COR-L47 (cell line): ENCODE results near the gene MTCL3.
A peak's percentile ranks its signal among the peaks of the same experiment; 100 is the strongest.

Source experiments
- DNase-seq: peaks from one replicate; lab custom pipeline; 2025; lab: John Stamatoyannopoulos, UW

Gene MTCL3

GRCh38 chr6:127515234-127515793, 3.8 kb downstream of the MTCL3 start:
- DNase-seq: peak; percentile 39

GRCh38 chr6:127514773-127515227, 4.3 kb downstream of the MTCL3 start:
- no peak for DNase-seq

DNA sequence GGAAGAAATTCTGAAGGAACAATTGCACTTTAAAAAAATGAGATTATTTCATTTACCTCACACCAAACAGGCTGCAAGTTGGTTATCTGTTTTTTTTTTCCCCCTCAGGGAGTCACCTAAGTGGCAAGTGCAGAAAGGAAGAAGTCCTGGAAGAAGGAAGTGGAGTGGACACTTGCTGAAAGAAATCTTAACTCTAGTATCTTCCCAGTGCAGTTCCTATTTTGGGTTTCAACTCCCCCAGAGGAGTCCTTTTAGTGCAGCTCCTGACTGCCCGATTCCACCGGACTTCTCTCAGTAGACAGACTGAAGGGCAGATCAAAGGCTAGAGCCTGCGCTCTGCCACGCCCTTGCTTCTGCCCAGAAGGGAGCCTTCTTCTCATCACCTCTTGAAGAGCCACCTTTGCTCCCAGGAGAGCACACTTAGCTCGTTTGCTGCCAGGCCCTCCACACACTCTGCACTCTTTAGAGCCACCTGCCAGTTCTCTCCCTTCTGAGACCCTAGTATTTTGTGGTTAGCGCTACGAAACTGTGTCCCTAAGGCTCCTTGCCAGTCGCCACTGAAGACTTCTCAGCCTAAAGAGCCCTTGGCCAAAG, 4.9 kb downstream of the MTCL3 start:
- DNase-seq: no peak

GRCh38 chr6:127513425-127513824, 5.7 kb downstream of the MTCL3 start:
- DNase-seq: no peak

DNA sequence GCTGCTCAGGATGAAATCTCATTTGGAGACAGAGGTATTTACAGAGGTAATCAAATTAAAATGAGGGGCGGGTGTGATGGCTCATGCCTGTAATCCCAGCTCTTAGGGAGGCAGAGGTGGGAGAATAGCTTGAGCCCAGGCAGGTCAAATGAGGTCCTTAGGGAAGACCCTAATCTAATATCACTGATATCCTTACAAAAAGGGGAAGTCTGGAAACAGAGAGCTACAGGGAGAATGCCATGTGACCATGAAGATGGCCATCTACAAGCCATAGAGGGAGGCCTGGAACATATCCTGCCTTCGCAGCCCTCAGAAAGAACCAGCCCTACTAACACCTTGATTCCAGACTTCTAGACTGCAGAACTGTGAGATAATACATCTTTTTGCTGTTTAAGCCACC, 8.3 kb downstream of the MTCL3 start:
- DNase-seq: no peak

DNA sequence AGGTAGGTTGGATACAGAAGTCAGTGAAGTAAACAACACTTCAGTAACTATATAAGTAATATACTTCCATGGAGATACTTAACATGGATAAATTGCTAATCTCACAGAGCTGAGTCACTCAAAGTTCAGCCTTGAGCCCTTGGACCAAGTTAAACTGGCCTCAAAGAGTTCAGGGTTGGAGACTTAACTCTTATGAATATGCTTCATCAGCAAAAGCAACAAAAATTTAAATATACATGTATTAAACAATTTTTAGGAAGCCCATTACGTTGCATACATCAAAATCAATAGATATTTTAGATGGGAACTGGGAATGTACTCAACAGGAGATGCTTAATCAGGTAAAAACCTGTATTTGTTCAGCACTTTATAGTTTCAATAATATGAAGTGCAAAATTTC, 12.2 kb downstream of the MTCL3 start:
- no peak for DNase-seq

DNA sequence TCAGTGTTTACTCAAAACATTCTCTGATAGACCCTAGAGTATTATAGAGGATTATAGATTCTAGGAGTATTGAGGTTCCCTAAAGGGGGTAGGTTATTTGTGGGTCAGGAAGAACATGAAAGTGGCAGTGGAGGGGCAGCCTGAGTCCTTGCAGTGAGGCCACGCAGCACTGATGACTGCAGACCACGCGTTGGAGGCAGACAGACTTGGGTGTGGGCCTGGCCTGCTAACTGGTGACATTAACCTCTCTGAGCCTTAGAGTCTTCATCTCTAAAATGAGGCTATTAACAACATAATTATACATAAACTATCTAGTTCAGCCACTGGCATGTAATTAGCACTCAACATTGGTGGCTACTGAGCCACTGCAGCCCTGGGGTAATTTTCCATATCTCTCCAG, 16.1 kb downstream of the MTCL3 start:
- no peak for DNase-seq

- DNase-seq: no peak
Observed at GRCh38 chr6:127497410-127497809, 21.7 kb downstream of the MTCL3 start.

DNA sequence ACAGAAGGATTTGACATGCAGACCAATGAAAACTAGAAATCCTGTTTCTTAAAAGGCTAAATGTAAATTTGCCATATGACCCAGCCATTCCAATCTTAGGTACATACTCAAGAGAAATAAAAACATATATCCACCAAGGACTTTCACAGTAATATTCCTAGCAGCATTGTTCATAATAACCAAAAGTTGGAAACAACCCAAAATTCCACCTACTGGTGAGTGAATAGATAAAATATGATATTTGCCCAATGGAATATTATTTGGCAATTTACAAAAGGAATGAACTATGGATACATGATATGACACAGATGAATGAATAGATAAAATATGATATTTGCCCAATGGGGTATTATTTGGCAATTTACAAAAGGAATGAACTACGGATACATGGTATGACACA, 22.7 kb downstream of the MTCL3 start:
- DNase-seq: no peak

GRCh38 chr6:127494240-127494767, 24.8 kb downstream of the MTCL3 start:
- DNase-seq: no peak

- DNase-seq: no peak
Observed at GRCh38 chr6:127489248-127489647, 29.9 kb downstream of the MTCL3 start.

- no peak for DNase-seq
Observed at GRCh38 chr6:127486934-127487333, 32.2 kb downstream of the MTCL3 start.

DNA sequence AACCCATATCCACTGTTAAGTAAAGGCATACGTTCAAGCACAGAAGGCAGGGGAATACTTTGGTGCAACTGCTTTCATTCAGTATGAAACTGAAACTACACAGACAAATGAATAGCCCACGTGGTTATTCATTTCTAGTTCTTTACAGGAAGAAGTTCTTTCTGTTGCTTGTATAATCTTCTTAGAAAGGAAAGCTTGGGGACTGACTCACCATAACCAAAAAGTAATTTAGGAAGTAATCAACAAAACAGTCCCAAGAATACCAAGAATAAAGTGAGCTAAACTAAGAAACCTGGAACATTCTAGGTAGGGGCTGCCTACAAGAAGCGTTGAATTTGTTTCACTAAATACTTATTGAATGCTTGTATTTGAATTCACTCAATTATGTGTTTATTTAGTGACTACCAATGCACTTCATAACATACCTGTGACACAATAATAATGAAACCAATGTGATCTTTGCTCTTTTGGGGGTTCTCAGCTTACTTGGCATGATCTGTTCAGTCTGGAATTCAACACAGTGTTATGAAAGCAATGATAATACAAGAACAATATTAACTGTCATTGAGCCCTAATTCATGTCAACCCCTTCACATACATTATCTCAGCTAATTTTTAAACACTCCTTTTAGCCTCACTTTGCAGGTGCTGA, 34.8 kb downstream of the MTCL3 start:
- DNase-seq: no peak

GRCh38 chr6:127483399-127484055, 35.6 kb downstream of the MTCL3 start:
- DNase-seq: no peak

GRCh38 chr6:127482325-127482724, 36.8 kb downstream of the MTCL3 start:
- no peak for DNase-seq

DNA sequence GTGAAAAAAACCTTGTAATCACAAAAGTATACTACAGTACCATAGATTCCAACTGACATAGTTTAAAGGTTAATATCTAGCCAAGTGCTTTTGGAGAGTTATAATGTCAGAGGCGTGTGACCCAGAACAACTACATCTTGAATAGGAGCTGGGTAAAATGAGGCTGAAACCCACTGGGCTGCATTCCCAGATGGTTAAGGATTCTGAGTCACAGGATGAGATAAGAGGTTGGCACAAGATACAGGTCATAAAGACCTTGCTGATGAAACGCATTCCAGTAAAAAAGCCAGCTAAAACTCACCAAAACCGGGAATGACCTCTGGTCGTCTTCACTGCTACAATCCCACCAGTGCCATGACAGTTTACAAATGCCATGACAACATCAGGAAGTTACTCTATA, 37.5 kb downstream of the MTCL3 start:
- no peak for DNase-seq

- no peak for DNase-seq
Observed at GRCh38 chr6:127481111-127481510, 38.0 kb downstream of the MTCL3 start.

GRCh38 chr6:127477658-127478057, 41.5 kb downstream of the MTCL3 start:
- no peak for DNase-seq

DNA sequence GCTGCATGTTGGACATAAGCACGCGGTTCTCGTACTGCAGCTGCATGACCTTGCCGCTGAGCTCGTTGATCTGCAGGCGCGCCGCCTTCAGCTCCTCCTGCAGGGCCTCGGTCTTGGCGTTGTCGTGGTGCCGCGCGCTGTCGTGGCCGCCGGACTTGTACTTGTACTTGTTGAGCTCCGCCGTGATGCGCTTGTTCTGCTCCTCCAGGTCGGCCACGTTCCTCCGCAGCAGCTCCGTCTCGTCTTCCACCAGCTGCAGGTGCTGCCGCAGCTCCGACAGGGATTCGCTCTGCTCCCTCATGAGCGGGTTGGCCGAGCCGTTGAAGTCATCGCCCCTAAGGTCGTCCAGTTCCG, 43.3 kb downstream of the MTCL3 start:
- no peak for DNase-seq

GRCh38 chr6:127475135-127475822, 43.9 kb downstream of the MTCL3 start:
- DNase-seq: no peak

DNA sequence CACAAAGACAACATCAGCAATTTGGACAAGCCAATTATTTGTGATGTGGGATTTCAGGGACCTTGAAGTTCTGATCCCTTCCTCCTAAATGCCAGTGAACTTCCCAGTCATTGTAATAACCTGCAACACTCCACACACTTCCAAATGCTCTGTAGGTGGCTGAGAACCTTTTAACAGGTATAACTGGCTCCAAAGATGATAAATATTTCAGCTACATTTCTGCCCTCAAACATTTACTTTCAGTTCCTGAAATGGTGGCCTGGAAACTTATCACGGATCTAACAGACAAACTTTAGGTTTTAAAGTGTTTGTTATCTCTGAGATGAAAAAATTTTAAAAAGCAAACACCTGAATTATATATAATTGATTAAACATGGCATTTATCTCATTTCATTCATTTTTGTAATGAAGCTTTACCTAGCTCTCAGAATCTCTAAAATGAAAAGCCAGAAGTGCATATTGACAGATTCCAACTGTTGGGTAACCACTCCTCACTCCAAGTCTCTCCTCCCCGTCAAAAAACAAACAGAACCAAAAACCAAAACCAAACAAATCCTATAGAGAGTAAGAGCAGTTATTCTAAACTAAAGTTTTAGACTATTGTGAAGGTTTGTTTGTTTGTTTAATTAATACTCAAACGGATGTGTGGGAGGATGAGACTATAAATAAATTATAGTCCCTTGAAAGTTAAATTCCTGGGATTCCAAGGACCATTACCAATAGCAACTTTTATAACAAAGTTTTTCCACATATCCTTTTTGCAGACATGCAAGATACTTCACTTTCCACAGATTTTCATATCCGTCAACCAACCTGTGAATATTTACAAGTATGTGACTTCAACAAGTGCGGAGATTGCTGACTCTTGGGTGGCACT, 47.5 kb downstream of the MTCL3 start:
- DNase-seq: no peak
